Natural killer cell (primary cell): ENCODE results near the gene G3BP2. TPM values are rescaled to one million over a fixed set of nuclear protein-coding genes. Genes with fewer than 3 reads are reported as not detected.

Source experiments
- ATAC-seq, 3 donors: fragments of 150-1000 bp in 2 of 3; fragments of 200-7000 bp in 1 of 3; cut with Tn5 transposase; 1 replicate in 1 of 3; 2 replicates in 2 of 3; pipeline ENCODE4 v1.10.0; 2021; ENCODE audit warnings: mild to moderate bottlenecking in 2 of 3, moderate library complexity in 2 of 3
- DNase-seq, 2 donors: peaks; one replicate each; pipeline versions ENCODE4 v3.0.0 to v3.0.0-alpha.2; 2013 to 2021; ENCODE audit warnings: mixed read lengths in 1 of 2
- H3K27ac ChIP-seq: one replicate; pipeline ENCODE4 v1.5.1; 2013; ENCODE audit warnings: mild to moderate bottlenecking, low read length
- H3K27me3 ChIP-seq: one replicate; pipeline ENCODE4 v1.6.1; 2013; ENCODE audit warnings: low read length; ENCODE audit not compliant: control insufficient read depth, insufficient read depth
- H3K36me3 ChIP-seq: one replicate; pipeline ENCODE4 v1.6.1; 2013; ENCODE audit warnings: low read length; ENCODE audit not compliant: control insufficient read depth, insufficient read depth
- H3K4me1 ChIP-seq: one replicate; pipeline ENCODE4 v1.6.1; 2013; ENCODE audit warnings: low read length; ENCODE audit not compliant: control insufficient read depth, insufficient read depth
- H3K4me3 ChIP-seq: one replicate; pipeline ENCODE4 v1.5.1; 2013; ENCODE audit warnings: low read length
- H3K9me3 ChIP-seq: one replicate; pipeline ENCODE4 v1.6.1; 2013; ENCODE audit warnings: low read length; ENCODE audit not compliant: control insufficient read depth, insufficient read depth
- H3K27ac Mint-ChIP-seq, 2 donors: one replicate each; pipeline ENCODE4 v1.8.0; 2022; ENCODE audit warnings: mild to moderate bottlenecking in 2 of 2, mixed read lengths in 2 of 2, moderate library complexity in 1 of 2
- H3K27me3 Mint-ChIP-seq, 2 donors: one replicate each; pipeline ENCODE4 v1.8.0; 2022; ENCODE audit warnings: low read depth in 2 of 2, mixed read lengths in 2 of 2
- H3K36me3 Mint-ChIP-seq: one replicate; pipeline ENCODE4 v1.8.0; 2022; ENCODE audit warnings: mixed read lengths
- H3K4me1 Mint-ChIP-seq, 2 donors: one replicate each; pipeline ENCODE4 v1.8.0; 2022; ENCODE audit warnings: mixed read lengths in 2 of 2
- H3K4me3 Mint-ChIP-seq: one replicate; pipeline ENCODE4 v1.8.0; 2022; ENCODE audit warnings: mild to moderate bottlenecking, moderate library complexity, mixed read lengths
- H3K9me3 Mint-ChIP-seq, 2 donors: one replicate each; pipeline ENCODE4 v1.8.0; 2022; ENCODE audit warnings: mixed read lengths in 2 of 2
- WGBS: methylation state at CpG from one replicate; pipeline ENCODE4 v1.1.7; 2013; ENCODE audit warnings: missing lambda C conversion rate; ENCODE audit not compliant: insufficient coverage; 5-methylcytosine and 5-hydroxymethylcytosine counted together
- intact Hi-C: fragments of 100-400 bp; cut with micrococcal nuclease; formaldehyde crosslinking; loops from one replicate; pipeline ENCODE4 v1.14.2; 2022
- total RNA-seq, 4 donors: library from RNA; stranded (reverse); fragments of 120-200 nt in 1 of 4; gene quantifications; one replicate each; pipeline versions ENCODE4 v1.2.3 to v1.2.4, GENCODE V29; 2013 to 2022
- TF ChIP-seq, protein P1 (sequence below): fragments of 200-600 bp; IDR thresholded peaks from one replicate; pipeline ENCODE4 v1.8.0; 2022; ENCODE audit warnings: antibody characterized with exemption

Gene G3BP2
- total RNA-seq, 3 donors from 2014 or later (not counting 1 experiment from before 2014, with no cell fraction given): 204 to 233 (median 214) TPM

GRCh38 chr4:75623026-75623425, 50.2 kb downstream of the G3BP2 start:
- TF ChIP-seq, protein P1, sequence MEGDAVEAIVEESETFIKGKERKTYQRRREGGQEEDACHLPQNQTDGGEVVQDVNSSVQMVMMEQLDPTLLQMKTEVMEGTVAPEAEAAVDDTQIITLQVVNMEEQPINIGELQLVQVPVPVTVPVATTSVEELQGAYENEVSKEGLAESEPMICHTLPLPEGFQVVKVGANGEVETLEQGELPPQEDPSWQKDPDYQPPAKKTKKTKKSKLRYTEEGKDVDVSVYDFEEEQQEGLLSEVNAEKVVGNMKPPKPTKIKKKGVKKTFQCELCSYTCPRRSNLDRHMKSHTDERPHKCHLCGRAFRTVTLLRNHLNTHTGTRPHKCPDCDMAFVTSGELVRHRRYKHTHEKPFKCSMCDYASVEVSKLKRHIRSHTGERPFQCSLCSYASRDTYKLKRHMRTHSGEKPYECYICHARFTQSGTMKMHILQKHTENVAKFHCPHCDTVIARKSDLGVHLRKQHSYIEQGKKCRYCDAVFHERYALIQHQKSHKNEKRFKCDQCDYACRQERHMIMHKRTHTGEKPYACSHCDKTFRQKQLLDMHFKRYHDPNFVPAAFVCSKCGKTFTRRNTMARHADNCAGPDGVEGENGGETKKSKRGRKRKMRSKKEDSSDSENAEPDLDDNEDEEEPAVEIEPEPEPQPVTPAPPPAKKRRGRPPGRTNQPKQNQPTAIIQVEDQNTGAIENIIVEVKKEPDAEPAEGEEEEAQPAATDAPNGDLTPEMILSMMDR: no peak
- Mint-ChIP-seq H3K36me3 (no peaks in the 10 kb centered on the region), H3K4me1 (no peaks in the 10 kb centered on the region), H3K27me3 (peaks cover 0 to 14% of the 10 kb centered on the region in 2 donors), H3K27ac (no peak overlapping the region), H3K9me3 (no peaks in the 10 kb centered on the region), H3K4me3 (no peak overlapping the region)
- Histone ChIP-seq H3K4me3 (no peak overlapping the region), H3K27me3 (no peaks in the 10 kb centered on the region), H3K9me3 (no peaks in the 10 kb centered on the region), H3K36me3 (no peaks in the 10 kb centered on the region), H3K4me1 (no peaks in the 10 kb centered on the region), H3K27ac (no peak overlapping the region)
- DNase-seq: no peak
- intact Hi-C loops: no loop called here
- ATAC-seq: no peak
- WGBS: 92% methylated on average over 2 of the region's 5 CpGs

DNA sequence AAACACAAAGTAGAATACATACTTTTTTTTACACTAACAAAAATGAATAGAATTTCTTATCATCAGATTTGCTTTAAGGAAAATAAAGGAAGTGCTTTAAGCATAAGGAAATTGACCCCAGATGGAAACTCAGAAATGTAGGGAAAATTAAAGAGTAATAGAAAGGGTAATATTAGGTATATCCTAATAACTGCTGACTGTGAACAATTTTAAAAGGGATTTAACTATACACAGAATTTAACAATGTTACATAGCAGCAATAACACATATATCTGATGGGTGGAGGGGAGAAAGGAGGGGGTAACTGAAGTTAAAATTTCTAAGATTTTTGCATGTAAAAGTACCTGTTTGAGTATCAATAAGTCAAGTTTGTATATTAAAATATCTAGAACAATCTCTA, 51.5 kb downstream of the G3BP2 start:
- TF ChIP-seq, protein P1: no peak
- no peaks in the 10 kb centered on the region for H3K36me3 Mint-ChIP-seq
- H3K9me3 Mint-ChIP-seq: no peaks in the 10 kb centered on the region
- no peak overlapping the region for H3K4me3 Mint-ChIP-seq
- Histone ChIP-seq H3K36me3 (no peaks in the 10 kb centered on the region), H3K27ac (no peak overlapping the region), H3K27me3 (no peaks in the 10 kb centered on the region), H3K4me3 (no peak overlapping the region), H3K4me1 (no peaks in the 10 kb centered on the region), H3K9me3 (no peaks in the 10 kb centered on the region)
- H3K27me3 Mint-ChIP-seq: peaks cover 0 to 14% of the 10 kb centered on the region in 2 donors
- intact Hi-C loops: no loop called here
- no peak overlapping the region for H3K27ac Mint-ChIP-seq
- ATAC-seq: no peak
- DNase-seq: no peak
- no peaks in the 10 kb centered on the region for H3K4me1 Mint-ChIP-seq

DNA sequence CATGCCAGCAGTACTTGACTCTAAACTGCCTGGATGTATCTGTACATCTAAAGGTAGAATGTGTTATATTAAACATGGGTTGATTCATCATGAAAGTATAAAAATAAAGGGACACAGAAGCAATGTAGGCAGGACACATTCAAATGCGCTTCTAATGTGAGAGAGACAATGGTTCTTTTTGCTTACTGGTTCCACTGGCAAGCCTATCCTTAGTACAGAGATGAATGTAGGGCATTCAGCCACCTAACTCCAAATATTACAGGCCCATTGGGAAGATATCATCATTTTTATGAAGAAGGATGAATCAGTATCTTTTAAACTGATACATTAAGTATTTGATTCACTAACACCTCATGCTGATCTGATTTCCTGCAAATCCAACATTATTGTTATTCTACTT, 60.9 kb downstream of the G3BP2 start:
- DNase-seq (no peak), ATAC-seq (no peak)
- Histone ChIP-seq H3K36me3 (no peaks in the 10 kb centered on the region), H3K27me3 (no peaks in the 10 kb centered on the region), H3K4me1 (no peaks in the 10 kb centered on the region), H3K4me3 (no peak overlapping the region), H3K27ac (no peak overlapping the region), H3K9me3 (no peaks in the 10 kb centered on the region)
- intact Hi-C loops: no loop called here
- Mint-ChIP-seq H3K27ac (no peak overlapping the region), H3K4me1 (peaks cover 0 to 6% of the 10 kb centered on the region in 2 donors), H3K36me3 (no peaks in the 10 kb centered on the region), H3K4me3 (no peak overlapping the region), H3K9me3 (no peaks in the 10 kb centered on the region), H3K27me3 (no peaks in the 10 kb centered on the region)
- TF ChIP-seq, protein P1: no peak
- no CpG with 5 or more reads among the region's 1 CpG for WGBS

DNA sequence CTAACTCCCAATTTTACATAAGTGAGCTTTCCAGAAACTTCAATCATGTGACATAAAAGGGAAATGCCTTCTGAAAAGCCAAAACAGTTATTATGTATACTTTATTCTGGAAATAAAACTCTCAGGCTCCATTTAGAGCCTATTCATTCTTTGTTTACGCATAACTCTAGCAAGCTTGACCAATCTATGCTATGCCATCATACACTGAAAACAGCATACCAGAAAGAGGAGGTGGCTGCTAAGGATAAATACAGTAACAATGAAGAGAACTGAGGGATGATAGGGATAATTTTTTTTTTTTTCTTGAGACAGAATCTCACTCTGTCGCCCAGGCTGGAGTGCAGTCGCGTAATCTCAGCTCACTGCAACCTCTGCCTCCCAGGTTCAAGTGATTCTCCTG, 67.3 kb downstream of the G3BP2 start:
- no peak overlapping the region for H3K27ac ChIP-seq
- H3K4me1 ChIP-seq: no peaks in the 10 kb centered on the region
- Mint-ChIP-seq H3K4me3 (no peak overlapping the region), H3K27ac (no peak overlapping the region), H3K9me3 (no peaks in the 10 kb centered on the region), H3K36me3 (no peaks in the 10 kb centered on the region), H3K4me1 (no peaks in the 10 kb centered on the region), H3K27me3 (no peaks in the 10 kb centered on the region)
- intact Hi-C loops: no loop called here
- DNase-seq (no peak), ATAC-seq (no peak)
- 96% methylated on average over 3 of the region's 4 CpGs for WGBS
- no peaks in the 10 kb centered on the region for H3K36me3 ChIP-seq
- H3K4me3 ChIP-seq: no peak overlapping the region
- no peaks in the 10 kb centered on the region for H3K9me3 ChIP-seq
- H3K27me3 ChIP-seq: no peaks in the 10 kb centered on the region
- TF ChIP-seq, protein P1: no peak
